ENCODE measurements around the gene STARD3.

STARD3 gene

DNA sequence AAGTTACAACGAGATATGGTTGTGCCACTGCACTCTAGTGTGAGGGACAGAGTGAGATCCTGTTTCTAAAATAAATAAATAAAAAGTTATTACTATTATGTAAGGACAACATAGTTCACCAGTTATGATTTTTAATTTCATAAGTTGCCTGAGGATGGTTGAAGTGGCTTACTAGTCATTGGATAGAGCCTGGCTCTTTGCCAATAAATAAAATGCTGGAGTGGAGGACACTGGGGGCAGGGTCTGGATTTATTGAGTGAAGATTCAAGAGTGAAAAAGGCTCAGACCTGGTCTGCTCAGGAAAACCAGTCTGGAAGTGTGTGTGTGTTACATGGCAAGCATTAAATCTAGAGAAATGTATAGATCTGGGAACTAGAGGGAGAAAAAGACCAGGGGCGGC is 2.1 kb downstream of the STARD3 start:
- DNase-seq (ENCODE audit: low read depth), result no peak

DNA sequence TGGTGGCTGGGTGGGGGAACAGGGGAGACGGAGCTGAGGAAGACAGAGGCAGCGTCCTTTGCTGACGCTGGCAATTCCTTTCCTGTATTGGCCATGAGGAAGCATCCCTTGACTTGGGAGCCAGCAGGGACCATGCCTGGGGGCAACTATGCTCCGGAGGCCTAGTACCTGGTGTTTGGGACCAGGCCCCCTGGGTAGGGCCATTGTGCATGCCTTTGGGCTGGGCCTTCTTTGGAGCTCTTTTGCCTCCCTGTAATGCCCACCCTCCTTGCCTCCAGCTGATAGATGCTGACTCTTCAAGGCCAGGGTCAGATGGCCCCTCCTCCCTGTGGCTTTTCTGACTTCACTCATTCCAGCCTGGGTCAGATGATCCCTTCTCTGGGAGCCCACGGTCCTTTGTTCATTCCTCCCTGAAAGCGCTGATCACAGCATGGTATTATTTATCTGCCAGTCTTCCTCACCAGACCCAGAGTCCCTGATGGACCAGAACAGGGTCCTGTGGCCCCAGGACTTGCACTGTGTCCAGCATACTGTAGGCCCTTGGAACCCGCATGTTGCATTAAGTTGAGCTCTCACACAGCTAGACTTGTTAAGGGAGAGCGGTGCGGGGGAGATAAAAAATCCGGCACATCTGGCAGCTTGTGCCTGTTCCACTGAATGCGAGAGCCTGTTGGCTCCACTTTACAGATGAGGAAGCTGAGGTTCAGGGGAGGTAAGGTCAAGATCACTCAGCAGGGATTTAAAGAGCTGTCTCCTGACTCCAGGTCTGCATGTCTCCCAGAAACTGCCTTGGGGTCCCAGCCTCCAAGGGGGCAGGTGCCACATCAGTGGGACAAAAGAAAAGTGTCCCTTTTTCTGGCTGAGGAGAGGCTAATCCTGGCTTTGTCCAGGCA is 2.9 kb downstream of the STARD3 start:
- DNase-seq (ENCODE audit: low read depth), result no peak

DNA sequence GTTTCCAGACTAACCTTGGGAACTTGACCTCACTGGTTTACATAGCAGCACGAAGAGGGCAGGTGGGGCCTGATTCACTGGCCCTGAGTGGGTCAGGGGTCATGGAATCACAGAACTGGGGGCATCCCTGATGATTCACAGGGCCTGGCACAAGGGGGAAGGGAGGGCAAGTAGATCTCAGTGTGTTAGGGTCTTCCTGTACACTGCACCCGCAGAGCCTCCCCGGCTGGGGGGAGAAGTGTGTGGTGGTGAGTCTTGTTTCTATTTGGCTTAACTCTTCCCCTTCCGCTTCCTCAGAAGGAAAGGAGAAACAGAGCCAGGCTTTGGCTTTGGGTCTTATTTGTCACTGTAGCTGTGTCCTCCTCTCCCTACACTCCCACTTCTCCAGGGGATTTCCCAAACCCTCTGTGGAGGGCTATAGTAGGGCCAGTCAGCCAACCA is 3.7 kb downstream of the STARD3 start:
- DNase-seq (ENCODE audit: low read depth), result no peak

- DNase-seq (ENCODE audit: low read depth), result no peak
Measured at GRCh38 chr17:39641097-39641496, 4.2 kb downstream of the STARD3 start.

GRCh38 chr17:39641883-39642282 is 4.9 kb downstream of the STARD3 start:
- no peak for DNase-seq (ENCODE audit: low read depth)

DNA sequence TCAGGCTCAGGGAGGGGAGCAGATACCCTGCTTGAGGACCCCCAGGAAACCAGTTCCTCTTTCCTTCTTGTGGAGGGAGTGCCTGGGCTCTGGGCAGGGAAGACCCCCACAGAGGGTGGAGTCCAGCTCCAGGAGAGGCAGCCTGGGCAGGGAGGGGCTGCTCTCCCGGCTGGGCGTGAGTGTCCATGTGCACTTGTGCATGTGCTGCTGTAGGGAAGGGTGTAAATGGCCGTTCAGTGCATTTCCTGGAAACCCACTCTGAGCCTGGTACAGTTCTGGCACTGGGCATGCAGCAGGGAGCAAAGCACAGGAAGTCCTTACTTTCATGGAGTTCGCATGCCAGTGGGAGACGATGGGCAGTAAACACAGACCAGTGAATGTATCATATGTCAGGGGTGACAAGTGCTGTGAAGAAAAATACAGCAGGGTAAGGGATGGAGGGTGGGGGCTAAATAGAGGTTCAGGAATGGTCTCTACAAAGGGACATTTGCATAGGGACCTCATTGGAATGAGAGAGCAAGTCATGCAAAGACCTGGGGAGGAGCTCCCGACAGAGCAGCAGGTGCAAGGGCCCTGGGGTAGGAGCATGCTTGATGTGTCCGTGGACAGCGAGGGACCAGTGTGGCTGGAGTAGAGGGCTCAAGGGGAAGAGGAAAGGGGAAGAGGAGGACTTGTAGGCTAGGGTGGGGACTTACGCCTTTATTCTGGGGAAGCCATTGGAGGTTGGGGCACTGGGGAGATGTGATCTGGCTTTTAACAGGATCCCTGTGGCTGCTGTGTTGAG is 5.5 kb downstream of the STARD3 start:
- no peak for DNase-seq (ENCODE audit: low read depth)

GRCh38 chr17:39643271-39643670 is 6.3 kb downstream of the STARD3 start:
- DNase-seq (ENCODE audit: low read depth), result no peak

- no peak for DNase-seq (ENCODE audit: low read depth)
Measured at GRCh38 chr17:39647256-39647655, 10.3 kb downstream of the STARD3 start.

- no peak for DNase-seq (ENCODE audit: low read depth)
Measured at GRCh38 chr17:39648616-39649366, 11.8 kb downstream of the STARD3 start.

GRCh38 chr17:39650121-39650579 is 13.2 kb downstream of the STARD3 start:
- DNase-seq (ENCODE audit: low read depth), result no peak

- no peak for DNase-seq (ENCODE audit: low read depth)
Measured at GRCh38 chr17:39651923-39652586, 15.1 kb downstream of the STARD3 start.

- DNase-seq (ENCODE audit: low read depth), result no peak
Measured at GRCh38 chr17:39652587-39653315, 15.8 kb downstream of the STARD3 start.

DNA sequence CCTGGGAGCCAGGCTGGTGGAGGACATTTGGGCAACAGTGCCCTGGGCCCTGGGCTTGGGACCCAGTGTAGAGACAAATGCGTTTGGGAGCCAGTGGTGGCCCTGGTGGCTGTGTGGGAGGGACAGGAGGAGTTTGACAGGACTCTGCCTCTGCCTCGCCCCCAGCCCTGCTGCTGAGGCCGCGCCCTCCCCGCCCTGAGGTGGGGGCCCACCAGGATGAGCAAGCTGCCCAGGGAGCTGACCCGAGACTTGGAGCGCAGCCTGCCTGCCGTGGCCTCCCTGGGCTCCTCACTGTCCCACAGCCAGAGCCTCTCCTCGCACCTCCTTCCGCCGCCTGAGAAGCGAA is 16.3 kb downstream of the STARD3 start:
- no peak for DNase-seq (ENCODE audit: low read depth)

DNA sequence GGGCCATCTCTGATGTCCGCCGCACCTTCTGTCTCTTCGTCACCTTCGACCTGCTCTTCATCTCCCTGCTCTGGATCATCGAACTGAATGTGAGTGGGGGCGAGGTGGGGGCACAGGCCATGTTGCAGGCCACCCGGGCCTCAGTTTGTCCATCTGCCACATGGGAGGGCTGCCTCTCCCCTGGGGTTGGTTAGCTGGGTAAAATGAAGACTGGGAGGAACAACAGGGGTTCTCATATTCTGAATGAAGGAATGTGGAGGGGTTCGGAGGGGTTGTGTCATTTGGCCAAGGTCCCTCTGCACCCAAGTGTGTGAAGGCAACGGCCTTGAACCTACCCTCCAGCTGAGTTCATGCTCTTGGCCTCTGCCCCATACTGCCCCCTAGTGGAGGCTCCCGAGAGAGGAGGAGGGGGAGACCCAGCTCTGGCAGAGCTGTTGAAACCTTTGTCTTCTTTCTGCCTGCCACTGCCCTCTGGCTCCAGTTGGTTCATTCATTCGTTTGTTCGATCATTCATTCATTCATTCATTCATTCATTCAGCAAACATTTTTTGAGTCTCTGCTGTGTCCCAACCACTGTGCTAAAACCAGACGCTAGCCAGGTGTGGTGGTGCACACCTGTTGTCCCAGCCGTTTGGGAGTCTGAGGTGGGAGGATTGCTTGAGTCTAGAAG is 16.9 kb downstream of the STARD3 start:
- DNase-seq (ENCODE audit: low read depth), result peak; percentile 59

GRCh38 chr17:39655105-39655504 is 18.2 kb downstream of the STARD3 start:
- DNase-seq (ENCODE audit: low read depth), result no peak

- DNase-seq (ENCODE audit: low read depth), result no peak
Measured at GRCh38 chr17:39658346-39658745, 21.4 kb downstream of the STARD3 start.

GRCh38 chr17:39658760-39659159 is 21.8 kb downstream of the STARD3 start:
- DNase-seq (ENCODE audit: low read depth), result no peak

- no peak for DNase-seq (ENCODE audit: low read depth)
Measured at GRCh38 chr17:39659279-39660010, 22.5 kb downstream of the STARD3 start.

DNA sequence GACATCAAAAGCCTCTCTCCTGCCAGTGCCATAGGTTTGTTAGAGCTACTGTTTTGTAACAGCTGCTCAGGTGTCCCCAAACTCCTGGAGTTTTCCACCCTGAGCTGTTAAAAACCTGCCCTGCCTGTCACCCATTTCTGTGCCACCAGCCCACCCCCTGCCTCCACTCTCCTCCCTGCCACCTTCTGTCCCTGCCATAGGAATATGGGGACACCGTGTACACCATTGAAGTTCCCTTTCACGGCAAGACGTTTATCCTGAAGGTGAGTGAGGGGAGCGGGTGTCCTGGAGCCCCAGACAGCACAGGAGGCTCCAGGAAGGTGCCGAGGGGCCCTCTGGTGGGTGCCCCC is 23.0 kb downstream of the STARD3 start:
- DNase-seq (ENCODE audit: low read depth), result no peak
